ENCODE measurements around the gene STPG1. TPM values are rescaled to one million over a fixed set of nuclear protein-coding genes. Genes with fewer than 3 reads are reported as not detected.

The STPG1 gene
- total and polyA plus RNA-seq, 2 donors from 2014 or later: 10.6 to 12.2 TPM

GRCh38 chr1:24329331-24329730 is 84.3 kb downstream of the STPG1 start:
- no peaks in the 10 kb centered on the region for H3K27me3 ChIP-seq (ENCODE audit: control insufficient read depth, insufficient read depth, low read length)
- intact Hi-C loops (cut with DNase I): no loop called here

GRCh38 chr1:24327891-24328290 is 85.7 kb downstream of the STPG1 start:
- no peak overlapping the region for H3K9ac ChIP-seq (ENCODE audit: low read length in 3 of 3)
- H3K4me3 ChIP-seq (ENCODE audit: low read length in 3 of 3): no peak overlapping the region
- TF ChIP-seq, protein P1, sequence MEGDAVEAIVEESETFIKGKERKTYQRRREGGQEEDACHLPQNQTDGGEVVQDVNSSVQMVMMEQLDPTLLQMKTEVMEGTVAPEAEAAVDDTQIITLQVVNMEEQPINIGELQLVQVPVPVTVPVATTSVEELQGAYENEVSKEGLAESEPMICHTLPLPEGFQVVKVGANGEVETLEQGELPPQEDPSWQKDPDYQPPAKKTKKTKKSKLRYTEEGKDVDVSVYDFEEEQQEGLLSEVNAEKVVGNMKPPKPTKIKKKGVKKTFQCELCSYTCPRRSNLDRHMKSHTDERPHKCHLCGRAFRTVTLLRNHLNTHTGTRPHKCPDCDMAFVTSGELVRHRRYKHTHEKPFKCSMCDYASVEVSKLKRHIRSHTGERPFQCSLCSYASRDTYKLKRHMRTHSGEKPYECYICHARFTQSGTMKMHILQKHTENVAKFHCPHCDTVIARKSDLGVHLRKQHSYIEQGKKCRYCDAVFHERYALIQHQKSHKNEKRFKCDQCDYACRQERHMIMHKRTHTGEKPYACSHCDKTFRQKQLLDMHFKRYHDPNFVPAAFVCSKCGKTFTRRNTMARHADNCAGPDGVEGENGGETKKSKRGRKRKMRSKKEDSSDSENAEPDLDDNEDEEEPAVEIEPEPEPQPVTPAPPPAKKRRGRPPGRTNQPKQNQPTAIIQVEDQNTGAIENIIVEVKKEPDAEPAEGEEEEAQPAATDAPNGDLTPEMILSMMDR (IDR thresholded peaks at IDR 0.05; ENCODE audit: borderline replicate concordance, extremely low read depth, insufficient read depth): no peak
- DNase-seq: no peak
- H3K36me3 ChIP-seq (ENCODE audit: control insufficient read depth in 2 of 3, insufficient read depth in 3 of 3, low read length in 3 of 3): no peaks in the 10 kb centered on the region
- H3K27me3 ChIP-seq (ENCODE audit: control insufficient read depth, insufficient read depth, low read length): no peaks in the 10 kb centered on the region
- H3K27ac ChIP-seq (ENCODE audit: low read depth in 2 of 2, low read length in 2 of 2): no peak overlapping the region
- H3K9me3 ChIP-seq (ENCODE audit: control insufficient read depth in 2 of 3, insufficient read depth in 1 of 3, low read length in 3 of 3): no peaks in the 10 kb centered on the region
- intact Hi-C loops (cut with DNase I): no loop called here
- no peaks in the 10 kb centered on the region for H3K4me1 ChIP-seq (ENCODE audit: control insufficient read depth in 2 of 3, insufficient read depth in 2 of 3, low read depth in 1 of 3, low read length in 3 of 3)
- no peak for FAIRE-seq

More at GRCh38 chr1:24329331-24329730, 84.3 kb downstream of the STPG1 start:
- Histone ChIP-seq H3K36me3 (ENCODE audit: control insufficient read depth in 2 of 3, insufficient read depth in 3 of 3, low read length in 3 of 3) (no peaks in the 10 kb centered on the region), H3K27ac (ENCODE audit: low read depth in 2 of 2, low read length in 2 of 2) (no peak overlapping the region), H3K4me1 (ENCODE audit: control insufficient read depth in 2 of 3, insufficient read depth in 2 of 3, low read depth in 1 of 3, low read length in 3 of 3) (no peaks in the 10 kb centered on the region), H3K9me3 (ENCODE audit: control insufficient read depth in 2 of 3, insufficient read depth in 1 of 3, low read length in 3 of 3) (no peaks in the 10 kb centered on the region), H3K9ac (ENCODE audit: low read length in 3 of 3) (no peak overlapping the region), H3K4me3 (ENCODE audit: low read length in 3 of 3) (no peak overlapping the region)
- TF ChIP-seq, protein P1 (IDR thresholded peaks at IDR 0.05; ENCODE audit: borderline replicate concordance, extremely low read depth, insufficient read depth): no peak
- no peak for FAIRE-seq
- no peak for DNase-seq

DNA sequence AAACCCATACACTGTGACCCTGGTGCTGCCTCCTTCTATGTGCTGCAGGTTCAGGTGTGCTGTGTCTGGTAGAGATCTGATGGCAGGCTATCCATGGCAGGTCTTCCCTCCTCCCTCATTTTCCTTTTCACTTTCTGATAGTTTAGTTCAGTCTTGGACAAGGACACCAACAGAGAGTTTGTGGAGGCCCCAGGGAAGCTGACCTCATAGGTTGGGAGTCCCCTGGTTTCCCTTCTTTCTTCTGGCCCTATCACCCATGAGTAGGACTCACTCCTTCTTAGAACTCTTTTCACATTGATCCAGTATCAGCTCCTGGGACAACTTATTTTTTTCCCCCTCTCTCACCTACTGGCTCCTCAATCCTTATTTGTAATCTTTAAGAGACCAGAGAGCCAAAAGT is 86.1 kb downstream of the STPG1 start:
- H3K9me3 ChIP-seq (ENCODE audit: control insufficient read depth in 2 of 3, insufficient read depth in 1 of 3, low read length in 3 of 3): no peaks in the 10 kb centered on the region
- no peak for DNase-seq

More for the DNA sequence above, 86.1 kb downstream of the STPG1 start:
- Histone ChIP-seq H3K9ac (ENCODE audit: low read length in 3 of 3) (no peak overlapping the region), H3K4me3 (ENCODE audit: low read length in 3 of 3) (no peak overlapping the region), H3K27me3 (ENCODE audit: control insufficient read depth, insufficient read depth, low read length) (no peaks in the 10 kb centered on the region), H3K36me3 (ENCODE audit: control insufficient read depth in 2 of 3, insufficient read depth in 3 of 3, low read length in 3 of 3) (no peaks in the 10 kb centered on the region), H3K4me1 (ENCODE audit: control insufficient read depth in 2 of 3, insufficient read depth in 2 of 3, low read depth in 1 of 3, low read length in 3 of 3) (no peaks in the 10 kb centered on the region), H3K27ac (ENCODE audit: low read depth in 2 of 2, low read length in 2 of 2) (no peak overlapping the region)
- FAIRE-seq: no peak
- intact Hi-C loops (cut with DNase I): no loop called here
- TF ChIP-seq, protein P1 (IDR thresholded peaks at IDR 0.05; ENCODE audit: borderline replicate concordance, extremely low read depth, insufficient read depth): no peak
